K562 (cell line): ENCODE results near the gene ALG8. TPM values are rescaled to one million over a fixed set of nuclear protein-coding genes. Genes with fewer than 3 reads are reported as not detected.

Source experiments
- ATAC-seq: fragments of 200-7000 bp; cut with Tn5 transposase; 3 replicates; pipeline ENCODE4 v1.9.1; 2020; ENCODE audit warnings: moderate library complexity
- BruUV-seq: library from RNA; stranded (reverse); fragments of 400-500 nt; replicated peaks from 2 replicates; lab custom pipeline; 2021; lab: Mats Ljungman, UMichigan
- CTCF ChIA-PET: fragments of 300-600 bp; formaldehyde crosslinking; extraction: SDS; loops from one replicate; lab custom pipeline; 2021; ENCODE audit warnings: low intra/inter-chr PET ratio; lab: Yijun Ruan, JAX
- POLR2A ChIA-PET: fragments of 300-600, 350-650 bp; sonication (Branson Sonifier 250); formaldehyde crosslinking; extraction: SDS; loops from one replicate; lab custom pipeline; 2021; ENCODE audit warnings: antibody characterized with exemption, inconsistent platforms; lab: Yijun Ruan, JAX
- DNase-seq, 4 experiments: peaks; one replicate each; pipeline versions ENCODE4 v3.0.0 to v3.0.0-alpha.2; 2011 to 2018; ENCODE audit warnings: low spot score in 3 of 4, mixed read lengths in 3 of 4; ENCODE audit errors: extremely low read depth in 1 of 4
- FAIRE-seq: peaks from 2 replicates; lab custom pipeline; 2011; peaks lifted over from hg19 to GRCh38; lab: Jason Lieb, UNC
- H2AFZ ChIP-seq: 2 replicates; pipeline ENCODE4 v1.6.0; 2011; ENCODE audit warnings: low read depth, low read length, control low read depth, inconsistent platforms
- H3K27ac ChIP-seq: fragments of 200-600 bp; 3 replicates; pipeline ENCODE4 v1.8.0; 2011; ENCODE audit warnings: low read depth, mild to moderate bottlenecking, control low read depth, inconsistent platforms, low read length, moderate library complexity, mixed read lengths; ENCODE audit errors: extremely low read depth
- H3K27me3 ChIP-seq, 2 experiments: fragments of 300-600 bp in 1 of 2; 2 replicates in 1 of 2; 3 replicates in 1 of 2; pipeline versions ENCODE4 v1.6.0 to v1.8.0; 2011; ENCODE audit warnings: inconsistent platforms in 2 of 2, low read length in 2 of 2, mild to moderate bottlenecking in 1 of 2, mixed read lengths in 1 of 2, moderate library complexity in 1 of 2; ENCODE audit not compliant: control insufficient read depth in 2 of 2, insufficient read depth in 2 of 2
- H3K36me3 ChIP-seq: fragments of 300-600 bp; 3 replicates; pipeline ENCODE4 v1.8.0; 2011; ENCODE audit warnings: mild to moderate bottlenecking, low read length, inconsistent platforms; ENCODE audit not compliant: control insufficient read depth, insufficient read depth
- H3K4me1 ChIP-seq, 2 experiments: fragments of 200-600 bp in 1 of 2; replicated peaks in 1 of 2; 2 replicates in 1 of 2; 3 replicates in 1 of 2; pipeline versions ENCODE4 v1.5.1 to v1.8.0; 2011; ENCODE audit warnings: inconsistent platforms in 2 of 2, low read length in 2 of 2, mild to moderate bottlenecking in 1 of 2, mixed read lengths in 1 of 2, moderate library complexity in 1 of 2; ENCODE audit not compliant: control insufficient read depth in 2 of 2, insufficient read depth in 2 of 2
- H3K4me2 ChIP-seq: 2 replicates; pipeline ENCODE4 v1.6.1; 2011; ENCODE audit warnings: low read length, control low read depth, inconsistent platforms, mixed read lengths; ENCODE audit not compliant: insufficient read depth
- H3K4me3 ChIP-seq: fragments of 200-600 bp; sonication (generic), shearing (Covaris generic); 2 replicates; pipeline ENCODE4 v1.5.1; 2016; ENCODE audit warnings: control low read depth, inconsistent platforms
- H3K79me2 ChIP-seq: fragments of 200-600 bp; 3 replicates; pipeline ENCODE4 v1.8.0; 2011; ENCODE audit warnings: low read length, inconsistent platforms; ENCODE audit not compliant: control insufficient read depth, insufficient read depth
- H3K9ac ChIP-seq, 2 experiments: 2 replicates each; pipeline versions ENCODE4 v1.6.0 to v1.6.1; 2011; ENCODE audit warnings: low read depth in 2 of 2, low read length in 2 of 2, control low read depth in 1 of 2, inconsistent platforms in 1 of 2, mild to moderate bottlenecking in 1 of 2, mixed read lengths in 1 of 2; ENCODE audit not compliant: insufficient read depth in 1 of 2
- H3K9me1 ChIP-seq: one replicate; pipeline ENCODE4 v1.6.0; 2011; ENCODE audit warnings: inconsistent platforms, mild to moderate bottlenecking, low read length, moderate library complexity; ENCODE audit not compliant: control insufficient read depth, insufficient read depth
- H3K9me3 ChIP-seq: replicated peaks from 2 replicates; pipeline ENCODE4 v1.5.1; 2011; ENCODE audit warnings: low read depth, low read length, inconsistent platforms; ENCODE audit not compliant: control insufficient read depth, insufficient read depth
- H4K20me1 ChIP-seq: replicated peaks from 2 replicates; pipeline ENCODE4 v1.6.1; 2011; ENCODE audit warnings: low read length, inconsistent platforms, mixed read lengths; ENCODE audit not compliant: control insufficient read depth, insufficient read depth
- BCOR ChIP-seq: fragments of 450-650 bp; IDR thresholded peaks from 2 replicates; pipeline ENCODE4 v1.6.1; 2016
- CBX3 ChIP-seq, 2 experiments: IDR thresholded peaks; 1 replicate in 1 of 2; 2 replicates in 1 of 2; pipeline ENCODE4 v1.6.1; 2012; ENCODE audit warnings: inconsistent platforms in 2 of 2, low read length in 2 of 2, borderline replicate concordance in 1 of 2, control low read depth in 1 of 2
- CBX5 ChIP-seq: IDR thresholded peaks from 2 replicates; pipeline ENCODE4 v1.6.1; 2014; ENCODE audit warnings: low read depth, borderline replicate concordance
- CXXC5 ChIP-seq: fragments of 250-450 bp; sonication (Bioruptor Pico); IDR thresholded peaks from 2 replicates; pipeline ENCODE4 v1.8.0; 2022; ENCODE audit warnings: inconsistent platforms, mild to moderate bottlenecking, moderate library complexity
- ESRRA ChIP-seq: fragments of 450-650 bp; IDR thresholded peaks from 2 replicates; pipeline ENCODE4 v1.6.1; 2014; ENCODE audit warnings: low read depth, mild to moderate bottlenecking, moderate library complexity, borderline replicate concordance
- ESRRB ChIP-seq: fragments of 250-450 bp; sonication (Bioruptor Pico); IDR thresholded peaks from 2 replicates; pipeline ENCODE4 v1.5.0; 2020; ENCODE audit warnings: mild to moderate bottlenecking, moderate library complexity, borderline replicate concordance
- FOSL1 ChIP-seq: fragments of 200-800 bp; sonication (Bioruptor generic); conservative IDR thresholded peaks from 2 replicates; pipeline ENCODE4 v1.6.1; 2016; ENCODE audit warnings: missing genetic modification characterization, missing compliant biosample characterization
- HDAC6 ChIP-seq: IDR thresholded peaks from 2 replicates; pipeline ENCODE4 v1.6.1; 2012; ENCODE audit warnings: low read depth, mild to moderate bottlenecking, control low read depth, inconsistent platforms, low read length, moderate library complexity
- JUND ChIP-seq, 2 experiments: IDR thresholded peaks; 2 replicates in 1 of 2; 3 replicates in 1 of 2; pipeline ENCODE4 v1.6.1; 2011; ENCODE audit warnings: borderline replicate concordance in 2 of 2, low read depth in 2 of 2, low read length in 2 of 2, improper control_type of control experiment in 1 of 2, missing biosample characterization in 1 of 2, missing genetic modification characterization in 1 of 2, missing genetic modification reagents in 1 of 2
- NCOA1 ChIP-seq: fragments of 450-650 bp; IDR thresholded peaks from 2 replicates; pipeline ENCODE4 v1.6.1; 2016; ENCODE audit warnings: low read depth
- SAFB ChIP-seq: fragments of 200-400 bp; formaldehyde crosslinking; IDR thresholded peaks from 2 replicates; pipeline ENCODE4 v1.6.1; 2017; ENCODE audit warnings: low read depth, low read length, borderline replicate concordance
- TCF7 ChIP-seq: sonication (generic); IDR thresholded peaks from 2 replicates; pipeline ENCODE4 v1.6.1; 2016; ENCODE audit warnings: antibody characterized with exemption, borderline replicate concordance
- ZNF395 ChIP-seq: fragments of 200-800 bp; sonication (Bioruptor generic); IDR thresholded peaks from 2 replicates; pipeline ENCODE4 v1.6.1; 2017; ENCODE audit warnings: missing genetic modification characterization, missing compliant biosample characterization
- ZNF444 ChIP-seq: fragments of 250-450 bp; sonication (Bioruptor Pico); IDR thresholded peaks from 2 replicates; pipeline ENCODE4 v1.4.0; 2020; ENCODE audit warnings: mild to moderate bottlenecking, moderate library complexity
- WGBS: fragments of 100-300 bp; shearing (Covaris generic); methylation state at CpG from one replicate; pipeline ENCODE4 v1.1.6; 2016; ENCODE audit warnings: low coverage, mixed read lengths; ENCODE audit not compliant: insufficient coverage; ENCODE audit errors: missing lambda C conversion rate; 5-methylcytosine and 5-hydroxymethylcytosine counted together
- in situ Hi-C: fragments of 300-500 bp; cut with MboI; formaldehyde crosslinking; loops from 4 replicates; pipeline ENCODE4 v1.15.0; 2018; ENCODE audit warnings: inconsistent platforms, mixed read lengths
- intact Hi-C: fragments of 100-400 bp; cut with micrococcal nuclease; formaldehyde crosslinking; loops from 2 replicates; pipeline ENCODE4 v1.14.2; 2022
- polyA plus RNA-seq, 8 experiments: library from polyadenylated mRNA; depleted of rRNA in 4 of 8; stranded (reverse) in 5 of 8; unstranded in 3 of 8; fragments of >200 nt; fragmentation: Nextera tagmentation in 2 of 8; fragmentation: Illumina TruSeq in 1 of 8; extraction: Ambion mirVana in 2 of 8; extraction: Trizol in 1 of 8; gene quantifications; 2 replicates each; pipeline versions ENCODE4 v1.2.1 to v1.2.3, GENCODE V29; 2011 to 2014; ENCODE audit warnings: inconsistent platforms in 1 of 8, missing spikeins in 1 of 8
- total RNA-seq, 7 experiments: library from RNA; depleted of rRNA in 6 of 7; stranded (reverse); fragments of >200 nt in 6 of 7; fragmentation: Illumina TruSeq in 2 of 7; extraction: Trizol in 2 of 7; gene quantifications; 2 replicates each; pipeline versions ENCODE4 v1.2.1 to v1.2.3, GENCODE V29; 2011 to 2021; ENCODE audit warnings: low replicate concordance in 1 of 7
- TF ChIP-seq, protein P1 (sequence below): fragments of 450-650 bp; formaldehyde crosslinking; IDR thresholded peaks from 2 replicates; pipeline ENCODE4 v1.4.0; 2020; ENCODE audit warnings: mild to moderate bottlenecking, moderate library complexity
- TF ChIP-seq, protein P2 (sequence below): fragments of 250-450 bp; sonication (Bioruptor Pico); IDR thresholded peaks from 2 replicates; pipeline ENCODE4 v1.4.0; 2020; ENCODE audit warnings: borderline replicate concordance

The ALG8 gene
- total and polyA plus RNA-seq, 9 of the 15 experiments (the other 6 are each of a cell fraction or from before 2014, with no cell fraction given) = 59.3 to 189 (median 106) TPM

- no TSS peak for BruUV-seq
- H3K9me1 ChIP-seq = no peaks in the 10 kb centered on the region
- ChIA-PET CTCF (no interaction called here), POLR2A (no interaction called here)
- no peaks in the 10 kb centered on the region for H3K4me1 ChIP-seq
- in situ Hi-C loops (no loop called here), intact Hi-C loops (no loop called here)
- FAIRE-seq = no peak
- no peaks in the 10 kb centered on the region for H4K20me1 ChIP-seq
- H3K9me3 ChIP-seq = no peaks in the 10 kb centered on the region
- H3K27me3 ChIP-seq = no peaks in the 10 kb centered on the region
- no peaks in the 10 kb centered on the region for H3K79me2 ChIP-seq
- peaks cover 59% of the 10 kb centered on the region for H3K36me3 ChIP-seq
- no peak for DNase-seq
- no peak for ATAC-seq
- H3K9ac ChIP-seq = no peak overlapping the region
- H3K4me2 ChIP-seq = no peak overlapping the region
- no peak overlapping the region for H2AFZ ChIP-seq
- 74% methylated on average over 5 of the region's 5 CpGs for WGBS
- no peak overlapping the region for H3K4me3 ChIP-seq
- H3K27ac ChIP-seq = no peak overlapping the region
- no peak for TF ChIP-seq TCF7
- no peak for TF ChIP-seq ESRRA
- TF ChIP-seq, protein P1, sequence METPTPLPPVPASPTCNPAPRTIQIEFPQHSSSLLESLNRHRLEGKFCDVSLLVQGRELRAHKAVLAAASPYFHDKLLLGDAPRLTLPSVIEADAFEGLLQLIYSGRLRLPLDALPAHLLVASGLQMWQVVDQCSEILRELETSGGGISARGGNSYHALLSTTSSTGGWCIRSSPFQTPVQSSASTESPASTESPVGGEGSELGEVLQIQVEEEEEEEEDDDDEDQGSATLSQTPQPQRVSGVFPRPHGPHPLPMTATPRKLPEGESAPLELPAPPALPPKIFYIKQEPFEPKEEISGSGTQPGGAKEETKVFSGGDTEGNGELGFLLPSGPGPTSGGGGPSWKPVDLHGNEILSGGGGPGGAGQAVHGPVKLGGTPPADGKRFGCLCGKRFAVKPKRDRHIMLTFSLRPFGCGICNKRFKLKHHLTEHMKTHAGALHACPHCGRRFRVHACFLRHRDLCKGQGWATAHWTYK = no peak
- TF ChIP-seq HDAC6 = no peak
- TF ChIP-seq CBX3 (IDR thresholded peaks at IDR 0.05; ENCODE audit: borderline replicate concordance in 1 of 2, low read length in 2 of 2) = no peak
- no peak for TF ChIP-seq CBX5
- no peak for TF ChIP-seq ESRRB (CRISPR knock-in tag)
- TF ChIP-seq FOSL1 (tag) = no peak
- TF ChIP-seq, protein P2, sequence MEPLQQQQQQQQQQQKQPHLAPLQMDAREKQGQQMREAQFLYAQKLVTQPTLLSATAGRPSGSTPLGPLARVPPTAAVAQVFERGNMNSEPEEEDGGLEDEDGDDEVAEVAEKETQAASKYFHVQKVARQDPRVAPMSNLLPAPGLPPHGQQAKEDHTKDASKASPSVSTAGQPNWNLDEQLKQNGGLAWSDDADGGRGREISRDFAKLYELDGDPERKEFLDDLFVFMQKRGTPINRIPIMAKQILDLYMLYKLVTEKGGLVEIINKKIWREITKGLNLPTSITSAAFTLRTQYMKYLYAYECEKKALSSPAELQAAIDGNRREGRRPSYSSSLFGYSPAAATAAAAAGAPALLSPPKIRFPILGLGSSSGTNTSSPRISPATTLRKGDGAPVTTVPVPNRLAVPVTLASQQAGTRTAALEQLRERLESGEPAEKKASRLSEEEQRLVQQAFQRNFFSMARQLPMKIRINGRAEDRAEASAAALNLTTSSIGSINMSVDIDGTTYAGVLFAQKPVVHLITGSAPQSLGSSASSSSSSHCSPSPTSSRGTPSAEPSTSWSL (CRISPR knock-in tag) = no peak
- TF ChIP-seq SAFB = no peak
- no peak for TF ChIP-seq NCOA1
- TF ChIP-seq ZNF395 (CRISPR knock-in tag) = no peak
- no peak for TF ChIP-seq ZNF444 (CRISPR knock-in tag)
- TF ChIP-seq JUND (IDR thresholded peaks at IDR 0.05; ENCODE audit: borderline replicate concordance, low read depth, low read length) = no peak
- TF ChIP-seq JUND (tag; IDR thresholded peaks at IDR 0.05; ENCODE audit: borderline replicate concordance, low read depth, low read length) = no peak
- TF ChIP-seq CXXC5 (CRISPR knock-in tag) = no peak
- TF ChIP-seq BCOR = no peak
- TF ChIP-seq, all 486 proteins: peak for 0
Observed at GRCh38 chr11:78100261-78100660, 39.2 kb downstream of the ALG8 start.
